NCI-H82 (cell line): Measurements from ENCODE around the gene AP5Z1.
A peak's percentile ranks its signal among the peaks of the same experiment; 100 is the strongest.

Source experiments
- DNase-seq: peaks from one replicate; lab custom pipeline; 2025; lab: John Stamatoyannopoulos, UW

The AP5Z1 gene

DNA sequence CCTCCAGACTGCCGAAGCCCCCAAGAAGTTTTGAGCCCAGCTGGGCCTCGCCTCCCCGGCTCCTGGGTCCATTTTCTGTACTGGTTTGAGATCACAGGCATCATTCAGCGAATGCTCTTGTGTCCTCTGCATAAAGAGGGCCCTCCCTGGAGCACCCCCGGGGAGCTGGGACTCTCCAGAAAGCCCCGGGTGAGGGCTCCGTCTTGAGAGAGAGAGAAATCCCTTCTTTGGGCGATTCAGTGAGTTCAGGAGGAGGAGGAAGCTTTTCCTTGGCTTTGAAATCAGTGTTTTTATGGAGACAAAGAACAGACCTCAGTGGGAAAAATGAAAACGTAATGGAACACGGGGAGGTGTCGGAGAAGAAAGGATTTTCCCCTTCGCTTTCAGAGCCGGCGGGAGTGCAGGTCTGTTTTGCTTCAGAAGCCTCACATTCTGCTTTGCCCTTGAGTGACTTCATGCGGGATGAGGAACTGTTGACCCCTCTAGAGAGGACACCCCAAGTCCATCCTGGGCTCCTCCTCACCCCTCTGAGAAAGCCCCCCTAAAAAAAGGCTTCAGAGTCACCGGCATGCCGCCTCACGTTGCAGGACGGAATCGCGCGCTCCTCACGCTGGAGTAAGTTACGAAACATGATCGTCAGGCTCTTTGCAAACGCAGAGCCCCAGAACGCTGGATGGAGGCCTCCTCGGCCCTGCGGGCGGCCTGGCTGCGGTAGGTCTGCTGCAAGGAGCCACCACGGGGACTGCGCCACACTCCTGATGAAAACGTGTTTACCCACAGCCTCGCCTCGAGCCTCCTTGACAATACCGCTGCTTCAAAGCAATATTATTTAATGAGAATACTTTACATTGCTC is 8.5 kb upstream of the AP5Z1 start:
- DNase-seq, result no peak

DNA sequence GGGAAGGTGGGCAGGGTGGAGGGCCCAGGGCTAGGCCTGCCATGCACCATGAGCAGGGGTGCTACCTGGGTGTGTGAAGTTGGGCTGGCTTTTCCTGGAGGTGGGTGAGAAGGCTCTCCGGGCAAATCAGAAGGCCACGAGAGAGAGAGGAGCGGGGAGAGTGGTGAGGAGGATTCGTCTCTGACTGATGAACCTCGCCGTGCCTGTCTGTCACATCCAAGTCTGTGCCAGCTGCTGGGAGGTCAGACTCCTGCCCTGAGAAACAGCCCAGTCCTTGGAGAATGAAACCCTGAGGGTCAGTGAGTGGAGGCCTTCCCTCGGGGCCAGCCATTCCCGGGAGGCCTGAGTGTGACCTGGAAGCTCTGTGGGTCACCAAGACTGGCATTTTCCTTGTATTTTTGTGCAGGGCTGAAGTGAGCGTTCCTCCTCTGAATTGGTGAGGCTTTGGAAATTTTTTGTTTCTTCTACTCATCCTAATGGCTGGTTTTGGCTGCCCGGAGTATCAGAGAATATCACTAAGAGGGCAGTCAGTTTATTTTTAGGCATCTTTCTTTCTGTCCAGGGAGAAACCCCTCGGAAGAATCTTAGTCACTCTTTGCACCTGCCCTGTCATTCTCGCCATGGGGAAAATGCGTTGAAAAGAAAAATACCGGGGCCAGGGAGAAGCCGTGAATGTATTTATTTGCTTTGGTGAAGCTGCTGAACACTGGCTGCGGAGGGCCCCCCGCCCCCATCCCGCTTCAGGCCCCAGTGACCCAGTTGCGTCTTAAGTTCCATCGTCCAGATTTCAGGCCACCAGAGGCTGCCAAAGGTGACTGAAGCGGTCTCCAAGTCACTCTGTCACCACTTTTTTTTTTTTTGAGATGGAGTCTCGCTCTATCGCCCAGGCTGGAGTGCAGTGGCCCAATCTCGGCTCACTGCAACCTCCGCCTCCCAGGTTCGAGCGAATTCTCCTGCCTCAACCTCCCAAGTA is 6.5 kb upstream of the AP5Z1 start:
- no peak for DNase-seq

DNA sequence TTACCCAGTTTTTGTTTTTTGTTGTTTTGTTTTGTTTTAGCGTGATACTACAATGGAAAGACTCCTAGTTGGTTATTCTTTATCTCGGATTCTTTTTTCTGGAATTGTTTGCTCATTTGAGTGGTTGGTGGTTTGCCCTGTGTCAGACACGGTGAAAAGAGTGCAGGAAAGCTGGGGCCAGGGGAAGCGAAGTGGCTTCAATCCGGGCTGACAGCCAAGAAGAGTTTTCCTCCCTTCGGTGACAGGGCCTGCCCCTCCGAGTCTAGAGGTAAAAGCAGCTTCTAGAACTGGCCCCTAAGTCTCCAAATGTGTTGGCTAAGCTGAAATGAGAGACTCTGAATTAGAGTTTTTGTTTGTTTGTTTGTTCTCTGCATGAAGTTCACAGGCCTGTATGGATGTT is 5.7 kb upstream of the AP5Z1 start:
- DNase-seq, result no peak

DNA sequence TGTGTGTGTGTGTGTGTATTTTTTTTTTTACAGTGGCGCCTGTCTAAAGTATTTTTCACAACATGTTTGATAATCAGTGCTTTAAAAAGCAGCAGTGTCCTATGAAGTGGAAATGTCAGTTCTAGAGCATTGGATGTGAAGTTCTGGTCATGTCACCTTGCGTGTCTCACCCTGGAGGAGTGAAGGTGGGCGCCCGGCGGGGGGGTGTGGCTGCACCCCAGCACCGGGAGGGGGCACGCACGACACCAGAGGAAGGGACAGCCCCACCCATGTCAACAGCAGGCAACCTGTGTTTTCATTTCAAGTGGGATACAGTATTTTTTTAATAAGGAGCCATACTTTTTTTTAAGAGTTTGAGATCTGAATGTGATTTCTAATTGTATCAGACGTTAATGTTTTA is 4.5 kb upstream of the AP5Z1 start:
- DNase-seq, result no peak

DNA sequence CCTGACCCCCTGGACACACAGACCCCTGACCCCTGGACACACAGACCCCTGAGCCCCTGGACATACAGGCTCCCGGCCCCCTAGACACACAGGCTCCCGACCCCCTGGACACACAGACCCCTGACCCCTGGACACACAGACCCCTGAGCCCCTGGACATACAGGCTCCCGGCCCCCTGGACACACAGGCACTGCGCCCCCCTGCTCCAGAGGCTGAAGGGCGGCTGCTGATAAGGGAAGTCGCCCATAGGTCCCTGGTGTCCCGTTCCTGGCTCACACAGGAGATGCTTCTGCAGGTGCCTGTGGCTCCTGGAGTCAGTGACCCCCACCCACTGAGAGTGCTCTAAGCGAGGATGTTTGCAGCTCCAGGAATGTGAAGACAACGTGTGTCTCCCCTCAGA is 3.7 kb upstream of the AP5Z1 start:
- DNase-seq, result no peak

DNA sequence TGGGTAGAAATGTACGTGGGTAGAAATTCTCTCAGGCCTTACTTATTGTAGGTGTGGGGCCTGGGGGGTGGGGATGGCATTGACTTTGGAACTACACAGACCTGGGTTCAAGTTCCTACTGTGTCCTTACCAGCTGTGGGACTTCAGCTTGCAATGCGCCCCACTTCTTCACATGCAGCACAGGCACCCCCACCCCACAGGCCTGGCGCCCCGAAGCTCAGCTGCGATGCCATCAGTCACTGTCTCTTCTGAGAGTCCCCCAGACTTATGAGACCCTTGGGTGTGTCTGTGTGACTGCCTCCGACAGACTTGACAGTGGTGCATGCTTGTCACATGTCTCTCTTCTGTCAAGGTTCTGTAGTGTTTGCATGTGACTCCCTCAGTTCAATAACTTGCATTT is 3.1 kb upstream of the AP5Z1 start:
- no peak for DNase-seq

DNA sequence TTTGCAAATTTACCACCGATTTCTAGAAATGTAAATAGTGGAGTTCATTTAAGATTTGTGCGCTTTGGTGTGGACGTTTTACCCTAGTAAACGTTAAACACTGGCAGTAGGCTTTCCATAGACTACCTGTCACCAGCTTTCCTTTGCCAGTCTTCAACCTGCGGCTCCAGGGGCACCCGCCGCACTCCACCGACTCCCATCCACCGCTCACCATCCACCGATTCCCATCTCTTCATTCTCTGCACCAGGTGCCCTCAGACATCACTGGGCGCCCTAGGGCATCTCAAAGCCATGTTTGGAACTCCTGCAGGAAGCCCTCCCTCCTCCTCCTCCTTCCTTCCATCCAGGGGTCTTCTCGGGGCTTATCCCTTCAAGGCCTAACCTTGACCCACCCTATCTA is 1.4 kb upstream of the AP5Z1 start:
- no peak for DNase-seq

DNA sequence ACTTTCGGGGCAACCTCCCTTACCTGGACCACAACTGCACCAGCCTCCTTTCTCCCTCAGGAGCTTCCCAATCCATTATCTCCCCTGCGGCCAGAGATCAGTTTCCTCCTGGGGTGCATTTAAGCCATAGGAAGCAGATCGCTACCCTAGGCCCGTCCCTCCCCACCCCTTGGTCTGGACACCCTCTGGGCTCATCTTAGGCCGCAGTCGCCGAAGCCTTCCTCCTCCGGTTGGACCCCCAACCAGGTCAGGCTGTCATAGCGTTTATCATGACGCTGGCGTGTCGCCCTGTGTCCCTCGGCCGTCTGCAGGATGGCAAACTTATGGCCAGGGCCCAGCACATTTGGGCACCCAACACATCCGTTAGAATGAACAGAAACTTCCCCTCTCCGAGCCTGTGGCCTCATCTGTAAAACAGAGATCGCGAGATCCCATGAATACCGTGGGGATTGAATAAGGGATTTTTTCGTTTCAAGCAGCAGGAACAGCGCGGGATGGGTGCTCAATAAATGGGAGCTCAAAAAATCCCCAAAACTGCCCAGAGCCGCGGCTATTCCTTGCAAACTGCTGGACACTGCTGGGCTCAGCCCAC is 669 bp upstream of the AP5Z1 start:
- DNase-seq, result peak; percentile 62

DNA sequence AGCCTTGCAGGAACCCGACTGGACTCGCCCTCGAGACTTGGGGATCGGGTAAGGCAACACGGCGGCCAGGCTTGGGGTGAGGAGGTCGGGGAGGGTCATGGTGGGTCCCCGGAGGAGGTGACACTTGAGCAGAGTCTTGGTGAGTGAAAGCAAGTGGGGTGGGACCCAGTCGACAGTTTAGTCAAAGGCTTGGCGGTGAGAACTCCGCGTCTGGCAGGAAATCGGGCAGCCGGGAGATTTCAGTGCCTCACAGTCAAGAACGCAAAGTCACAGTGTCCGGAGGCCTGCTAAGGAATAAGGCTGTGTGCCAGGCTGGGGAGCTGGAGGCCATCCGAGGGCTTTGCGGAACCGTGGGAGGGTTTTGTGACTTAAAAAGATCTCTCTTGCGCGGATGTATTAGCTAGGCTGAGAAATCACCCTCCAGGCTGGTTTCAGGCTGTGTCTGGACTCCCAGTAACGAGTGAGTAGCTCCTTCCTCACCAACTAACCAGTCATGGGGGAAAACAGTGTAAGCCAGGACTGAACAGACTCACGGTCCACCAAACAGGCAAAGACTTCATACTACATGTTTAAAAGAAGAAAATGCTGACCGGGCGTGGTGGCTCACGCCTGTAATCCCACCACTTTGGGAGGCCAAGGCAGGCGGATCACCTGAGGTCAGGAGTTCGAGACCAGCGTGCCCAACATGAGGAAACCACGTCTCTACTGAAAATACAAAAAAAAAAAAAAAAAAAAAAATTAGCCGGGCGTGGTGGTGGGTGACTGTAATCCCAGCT is 613 bp downstream of the AP5Z1 start:
- peak; percentile 48 for DNase-seq

DNA sequence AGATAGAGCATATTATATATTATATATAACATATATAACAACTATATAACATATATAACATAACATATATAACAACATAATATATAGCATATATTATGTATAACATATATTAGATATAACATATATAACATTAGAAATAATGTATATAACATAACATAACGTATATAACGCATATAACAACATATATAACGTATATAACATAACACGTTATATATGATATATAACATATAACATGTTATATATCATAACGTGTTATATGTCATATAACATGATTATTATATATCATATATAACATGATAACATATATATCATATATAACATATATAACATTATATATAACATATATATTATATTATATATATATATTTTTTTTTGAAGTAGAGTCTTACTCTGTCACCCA is 3.7 kb downstream of the AP5Z1 start:
- no peak for DNase-seq

DNA sequence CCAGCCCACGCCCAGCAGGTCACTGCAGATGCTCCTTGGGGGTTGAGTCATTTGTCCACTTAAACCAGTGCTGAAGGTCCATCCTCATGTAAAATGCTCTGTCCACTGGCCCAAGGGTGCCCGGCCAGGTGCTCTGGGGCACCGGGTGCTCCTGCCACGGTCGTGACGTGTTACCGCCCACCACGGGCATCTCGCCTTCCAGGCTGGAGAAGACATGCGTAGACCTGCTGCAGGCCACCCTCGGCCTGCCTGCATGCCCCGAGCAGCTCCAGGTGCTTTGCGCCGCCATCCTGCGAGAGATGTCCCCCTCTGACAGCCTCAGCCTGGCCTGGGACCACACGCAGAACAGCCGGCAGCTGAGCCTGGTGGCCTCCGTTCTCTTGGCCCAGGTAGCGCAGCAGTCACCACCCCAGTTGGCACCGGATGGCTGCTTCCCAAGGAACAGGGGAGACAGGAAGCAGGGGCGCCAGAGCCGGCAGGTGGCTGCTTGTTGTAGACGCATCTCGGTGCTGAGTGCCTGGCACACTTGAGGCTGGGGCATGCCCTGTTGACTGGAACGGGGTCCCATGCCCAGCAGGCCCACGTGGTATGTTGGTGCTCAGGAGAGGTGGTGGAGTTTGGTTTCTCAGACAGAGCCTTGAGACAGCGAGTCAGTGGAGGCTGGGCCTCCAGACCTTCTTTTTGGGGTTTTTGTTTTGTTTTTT is 6.1 kb downstream of the AP5Z1 start:
- DNase-seq, result no peak

DNA sequence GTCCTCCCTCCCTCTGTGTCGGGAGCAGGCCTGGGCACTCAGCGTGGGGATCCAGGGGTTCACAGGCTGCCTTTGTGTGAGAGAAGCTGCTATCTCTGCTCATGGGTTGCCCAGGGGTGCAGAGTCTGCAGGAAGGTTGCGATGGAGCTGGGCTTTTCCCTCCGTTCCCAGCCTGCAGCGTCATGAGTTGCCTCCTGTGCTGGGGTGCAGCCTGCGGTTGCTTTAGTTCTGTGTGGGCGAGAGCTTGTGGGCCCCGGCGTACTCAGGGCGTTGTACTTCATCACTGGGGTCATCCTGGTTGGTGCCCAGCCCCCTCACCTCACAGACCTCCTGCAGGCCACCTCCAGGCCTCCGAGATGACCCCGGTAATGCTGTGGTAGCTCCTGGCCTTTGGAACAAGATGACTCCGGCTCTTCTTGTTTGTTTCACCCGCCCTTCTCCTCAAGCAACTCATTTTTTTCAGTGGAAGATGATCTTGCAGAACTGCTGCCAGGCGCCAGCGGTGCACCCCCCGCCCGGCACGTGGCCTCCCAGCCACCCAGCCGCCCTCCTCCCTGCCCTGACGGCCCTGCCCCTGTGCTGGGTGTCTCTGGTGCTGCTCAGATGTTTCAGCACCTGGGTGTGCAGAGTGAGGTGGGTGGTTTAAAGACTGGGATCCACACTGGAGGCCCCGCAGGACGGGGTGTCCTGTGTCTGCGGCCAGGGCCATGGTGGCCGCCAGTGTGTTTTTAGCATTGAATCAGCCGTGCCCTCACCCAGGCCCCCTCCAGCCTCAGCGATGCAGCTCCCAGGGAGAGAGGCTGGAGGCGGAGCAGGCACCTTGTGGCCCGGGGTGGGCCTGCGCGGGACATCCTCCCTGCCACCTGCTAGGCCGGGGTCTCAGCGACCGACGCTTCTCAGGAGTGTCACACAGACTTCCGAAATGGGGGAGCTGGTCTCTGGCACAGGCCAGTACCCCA is 7.2 kb downstream of the AP5Z1 start:
- no peak for DNase-seq

DNA sequence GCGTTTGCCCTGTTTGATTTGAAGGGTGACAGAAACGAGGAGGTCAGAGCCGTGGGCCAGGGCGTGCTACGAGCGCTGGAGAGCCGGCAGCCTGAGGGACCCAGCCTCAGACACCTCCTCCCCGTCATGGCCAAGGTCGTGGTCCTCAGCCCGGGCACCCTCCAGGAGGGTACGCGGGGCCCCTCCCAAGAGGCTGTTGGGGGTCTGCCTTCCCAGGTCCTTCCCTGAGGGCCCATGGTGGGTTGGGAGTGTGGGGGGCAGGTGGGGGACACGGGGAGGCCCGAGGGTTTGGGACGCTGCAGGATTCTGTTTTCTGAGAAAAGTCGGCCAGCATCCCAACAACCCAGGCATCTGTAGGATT is 7.8 kb downstream of the AP5Z1 start:
- no peak for DNase-seq

DNA sequence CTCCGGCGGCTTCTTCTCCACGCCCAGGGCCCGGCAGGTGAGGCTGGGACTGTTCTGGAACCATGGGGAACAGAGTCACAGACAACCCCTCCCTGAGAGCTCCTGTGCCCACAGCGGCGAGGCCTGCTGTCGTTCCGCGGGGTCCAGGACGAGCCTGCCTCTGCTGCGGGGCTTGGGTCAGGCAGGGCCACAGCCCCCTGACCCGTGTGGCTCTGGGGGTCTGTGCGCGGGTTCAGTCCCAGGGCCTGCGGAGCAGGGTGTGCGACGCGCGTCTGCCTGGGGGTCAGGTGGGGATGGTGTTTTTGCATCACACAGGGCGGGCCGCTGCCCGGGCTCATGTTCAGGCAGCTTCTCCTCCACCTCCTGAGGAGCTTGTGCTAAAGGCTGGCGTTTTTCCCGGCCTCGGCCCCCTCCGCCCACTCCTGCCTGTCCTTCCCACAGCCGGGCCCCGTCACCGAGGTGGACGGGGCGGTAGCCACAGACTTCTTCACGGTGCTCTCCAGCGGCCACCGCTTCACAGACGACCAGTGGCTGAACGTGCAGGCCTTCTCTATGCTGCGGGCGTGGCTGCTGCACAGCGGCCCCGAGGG is 8.4 kb downstream of the AP5Z1 start:
- DNase-seq, result no peak

DNA sequence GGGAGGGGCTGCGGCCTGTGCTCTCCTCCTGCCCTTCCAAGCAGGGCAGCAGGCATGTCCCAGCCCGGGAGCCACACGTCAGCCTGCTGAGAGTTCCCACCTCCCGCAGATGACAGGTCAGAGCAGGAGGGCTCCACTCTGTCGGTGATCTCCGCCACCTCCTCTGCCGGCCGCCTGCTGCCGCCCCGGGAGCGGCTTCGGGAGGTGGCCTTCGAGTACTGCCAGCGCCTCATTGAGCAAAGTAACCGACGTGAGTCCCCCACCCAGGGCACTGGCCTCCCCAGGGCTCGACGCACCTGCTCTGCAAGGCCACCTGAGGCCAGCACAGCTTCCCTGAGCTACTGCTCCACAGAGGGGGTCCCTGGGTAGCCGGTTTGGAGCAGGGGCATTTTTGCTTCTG is 9.4 kb downstream of the AP5Z1 start:
- no peak for DNase-seq

DNA sequence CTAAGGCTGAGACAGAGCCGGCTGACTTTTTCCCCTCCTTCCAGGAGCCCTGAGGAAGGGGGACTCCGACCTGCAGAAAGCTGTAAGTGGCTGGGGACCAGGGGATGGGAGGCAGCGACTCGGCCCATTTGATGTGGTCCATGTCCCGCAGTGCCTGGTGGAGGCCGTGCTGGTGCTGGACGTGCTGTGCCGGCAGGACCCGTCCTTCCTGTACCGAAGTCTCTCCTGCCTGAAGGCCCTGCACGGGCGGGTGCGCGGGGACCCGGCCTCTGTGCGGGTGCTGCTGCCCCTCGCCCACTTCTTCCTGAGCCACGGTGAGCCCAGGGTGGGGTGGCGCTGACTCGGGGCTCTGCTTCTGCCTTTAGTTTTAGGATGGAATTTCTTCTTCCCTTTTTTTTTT is 9.9 kb downstream of the AP5Z1 start:
- no peak for DNase-seq

DNA sequence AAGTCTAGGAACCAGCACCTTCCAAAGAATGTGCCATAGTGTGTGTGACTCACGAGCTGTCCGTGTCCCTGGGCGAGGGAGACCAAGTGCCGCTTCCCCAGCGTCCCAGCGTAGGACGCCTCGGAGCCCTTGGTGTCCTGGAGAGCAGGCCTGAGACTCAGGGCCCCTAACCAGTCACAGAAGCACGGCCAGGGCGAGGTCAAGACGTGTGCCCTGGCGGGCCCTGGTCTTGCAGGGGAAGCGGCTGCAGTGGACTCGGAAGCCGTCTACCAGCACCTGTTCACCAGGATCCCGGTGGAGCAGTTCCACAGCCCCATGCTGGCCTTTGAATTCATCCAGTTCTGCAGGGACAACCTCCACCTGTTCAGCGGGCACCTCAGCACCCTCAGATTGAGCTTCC is 10.6 kb downstream of the AP5Z1 start:
- DNase-seq, result no peak

DNA sequence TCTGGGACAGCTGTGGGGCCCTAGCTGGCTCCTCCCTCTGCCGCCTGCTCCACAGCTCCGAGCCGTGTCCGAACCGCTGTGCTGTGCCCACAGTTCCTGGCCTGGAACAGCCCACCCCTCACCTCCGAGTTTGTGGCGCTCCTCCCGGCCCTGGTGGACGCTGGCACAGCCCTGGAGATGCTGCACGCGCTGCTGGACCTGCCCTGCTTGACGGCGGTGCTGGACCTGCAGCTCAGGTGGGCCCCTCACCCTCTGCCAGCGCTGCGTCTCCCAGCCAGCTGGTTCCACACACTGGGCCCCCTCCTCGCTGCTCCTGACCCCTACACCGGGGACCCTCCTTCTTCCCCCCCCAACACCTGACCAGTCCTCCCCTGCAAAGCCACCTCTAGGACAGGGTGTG is 12.1 kb downstream of the AP5Z1 start:
- no peak for DNase-seq

DNA sequence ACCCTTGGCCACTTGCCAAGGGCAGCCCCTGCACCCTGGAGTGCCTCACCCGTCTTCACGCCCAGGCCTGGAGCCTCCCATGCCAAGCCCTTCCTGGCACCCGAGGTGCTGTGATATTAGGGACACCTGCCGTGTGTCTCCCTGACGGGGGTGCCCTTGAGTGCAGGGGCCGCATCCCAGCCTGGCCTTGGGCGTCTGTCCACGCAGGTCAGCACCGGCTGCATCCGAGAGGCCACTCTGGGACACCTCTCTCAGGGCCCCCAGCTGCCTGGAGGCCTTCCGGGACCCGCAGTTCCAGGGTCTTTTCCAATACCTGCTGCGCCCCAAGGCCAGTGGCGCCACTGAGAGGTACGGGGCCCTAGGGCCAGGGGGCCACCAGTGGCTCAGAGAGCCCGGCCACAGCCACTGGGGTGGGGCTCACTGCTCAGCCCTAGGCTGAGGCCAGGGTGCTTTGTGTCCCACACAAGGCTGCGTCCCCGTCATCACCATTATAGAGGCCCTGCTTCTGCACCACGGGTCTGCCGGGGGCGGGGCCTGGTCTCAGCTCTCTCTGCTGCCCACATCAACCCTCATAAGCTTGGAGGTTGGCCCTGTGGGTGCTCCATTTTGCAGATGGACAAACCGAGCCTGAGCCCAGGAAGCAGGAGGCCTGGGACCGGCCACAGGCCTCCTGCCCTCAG is 12.7 kb downstream of the AP5Z1 start:
- DNase-seq, result no peak
